B cell (primary cell): ENCODE data around the gene ATP6V1C2. TPM values are rescaled to one million over a fixed set of nuclear protein-coding genes. Genes with fewer than 3 reads are reported as not detected.

Experiments
- ATAC-seq: fragments of 200-7000 bp; cut with Tn5 transposase; one replicate; pipeline ENCODE4 v1.10.0; 2021; ENCODE audit warnings: low read depth, mild to moderate bottlenecking, moderate number of reproducible peaks, moderate library complexity
- CTCF ChIA-PET: fragments of 350-600 bp; sonication (Branson Sonifier 250); formaldehyde crosslinking; loops from one replicate; lab custom pipeline; 2021; ENCODE audit warnings: antibody characterized with exemption, inconsistent platforms; lab: Charles Lee
- POLR2A ChIA-PET: fragments of 350-600 bp; sonication (Branson Sonifier 250); formaldehyde crosslinking; loops from one replicate; lab custom pipeline; 2021; ENCODE audit warnings: antibody characterized with exemption; lab: Charles Lee
- DNase-seq: peaks from one replicate; pipeline ENCODE4 v3.0.0; 2013
- H2AFZ ChIP-seq: 2 replicates; pipeline ENCODE4 v1.6.1; 2012; ENCODE audit warnings: mild to moderate bottlenecking, low read depth, low read length; ENCODE audit not compliant: insufficient read depth, poor library complexity, severe bottlenecking
- H3K27ac ChIP-seq, 2 donors: 1 replicate in 1 of 2; 2 replicates in 1 of 2; pipeline ENCODE4 v1.5.1; 2012 to 2013; ENCODE audit warnings: low read length in 2 of 2, mild to moderate bottlenecking in 2 of 2, moderate library complexity in 1 of 2
- H3K27me3 ChIP-seq, 4 experiments: fragments of 200-600 bp in 1 of 4; sonication (generic) in 1 of 4; replicated peaks in 1 of 4; 1 replicate in 2 of 4; 2 replicates in 2 of 4; pipeline versions ENCODE4 v1.6.1 to v1.7.0; 2013 to 2016; ENCODE audit warnings: low read length in 3 of 4, mild to moderate bottlenecking in 2 of 4, mixed read lengths in 1 of 4, moderate library complexity in 1 of 4; ENCODE audit not compliant: insufficient read depth in 4 of 4, control insufficient read depth in 3 of 4; ENCODE audit errors: control extremely low read depth in 1 of 4
- H3K36me3 ChIP-seq, 2 experiments: replicated peaks in 1 of 2; 1 replicate in 1 of 2; 2 replicates in 1 of 2; pipeline versions ENCODE4 v1.6.1 to v1.7.1; 2013; ENCODE audit warnings: low read length in 1 of 2; ENCODE audit not compliant: insufficient read depth in 2 of 2, control insufficient read depth in 1 of 2; ENCODE audit errors: control extremely low read depth in 1 of 2, extremely low read depth in 1 of 2
- H3K4me1 ChIP-seq, 2 donors: fragments of 200-600 bp in 1 of 2; sonication (generic) in 1 of 2; 1 replicate in 1 of 2; 2 replicates in 1 of 2; pipeline versions ENCODE4 v1.5.1 to v1.6.1; 2013 to 2017; ENCODE audit warnings: low read length in 2 of 2; ENCODE audit not compliant: control insufficient read depth in 2 of 2, insufficient read depth in 2 of 2
- H3K4me2 ChIP-seq: replicated peaks from 2 replicates; pipeline ENCODE3; 2012; ENCODE audit warnings: mild to moderate bottlenecking, low read depth, low read length; ENCODE audit not compliant: poor library complexity, severe bottlenecking
- H3K4me3 ChIP-seq, 5 experiments: fragments of 200-600 bp in 1 of 5; sonication (generic) in 1 of 5; 1 replicate in 3 of 5; 2 replicates in 2 of 5; pipeline versions ENCODE4 v1.5.1 to v1.7.0; 2011 to 2016; ENCODE audit warnings: low read length in 4 of 5, mild to moderate bottlenecking in 4 of 5, low read depth in 2 of 5, control low read depth in 1 of 5, moderate library complexity in 1 of 5; ENCODE audit not compliant: insufficient read depth in 1 of 5; ENCODE audit errors: control extremely low read depth in 1 of 5, extremely low read depth in 1 of 5
- H3K79me2 ChIP-seq: fragments of 200-600 bp; sonication (generic); one replicate; pipeline ENCODE4 v1.6.0; 2016; ENCODE audit warnings: low read length; ENCODE audit not compliant: control insufficient read depth, insufficient read depth
- H3K9ac ChIP-seq: fragments of 200-600 bp; sonication (generic); 2 replicates; pipeline ENCODE4 v1.6.1; 2017; ENCODE audit warnings: mild to moderate bottlenecking, low read length, moderate library complexity
- H3K9me3 ChIP-seq, 3 donors: one replicate each; pipeline versions ENCODE4 v1.6.1 to v1.7.1; 2013; ENCODE audit warnings: low read length in 2 of 3; ENCODE audit not compliant: control insufficient read depth in 2 of 3, insufficient read depth in 1 of 3; ENCODE audit errors: control extremely low read depth in 1 of 3
- H4K20me1 ChIP-seq: 2 replicates; pipeline ENCODE4 v1.6.0; 2012; ENCODE audit warnings: mild to moderate bottlenecking, low read length; ENCODE audit not compliant: insufficient read depth, control insufficient read depth, poor library complexity, severe bottlenecking
- H3K27ac Mint-ChIP-seq: one replicate; pipeline ENCODE4 v1.8.0; 2021; ENCODE audit warnings: mixed read lengths
- H3K27me3 Mint-ChIP-seq: one replicate; pipeline ENCODE4 v1.8.0; 2021; ENCODE audit warnings: mixed read lengths
- H3K4me1 Mint-ChIP-seq: one replicate; pipeline ENCODE4 v1.8.0; 2021; ENCODE audit warnings: mixed read lengths
- H3K4me3 Mint-ChIP-seq: one replicate; pipeline ENCODE4 v1.8.0; 2021; ENCODE audit warnings: mixed read lengths
- H3K9me3 Mint-ChIP-seq: one replicate; pipeline ENCODE4 v1.8.0; 2022; ENCODE audit warnings: mixed read lengths; ENCODE audit not compliant: insufficient read depth
- CTCF ChIP-seq: fragments of 200-600 bp; IDR thresholded peaks from one replicate; pipeline ENCODE4 v1.8.0; 2022; ENCODE audit warnings: antibody characterized with exemption, mild to moderate bottlenecking
- EZH2 ChIP-seq: IDR thresholded peaks from 2 replicates; pipeline ENCODE4 v1.6.1; 2012; ENCODE audit warnings: borderline replicate concordance, low read depth, mild to moderate bottlenecking, moderate library complexity, low read length; ENCODE audit not compliant: insufficient read depth, poor library complexity, severe bottlenecking
- WGBS: methylation state at CpG from one replicate; pipeline ENCODE4 v1.1.5; 2013; ENCODE audit warnings: missing lambda C conversion rate; ENCODE audit not compliant: insufficient coverage; 5-methylcytosine and 5-hydroxymethylcytosine counted together
- intact Hi-C: fragments of 100-400 bp; cut with micrococcal nuclease; formaldehyde crosslinking; loops from one replicate; pipeline ENCODE4 v1.10.0; 2022
- polyA plus RNA-seq: library from polyadenylated mRNA; depleted of rRNA; stranded (reverse); fragments of >200 nt; gene quantifications from 2 replicates; pipeline ENCODE4 v1.2.3, GENCODE V29; 2012
- total RNA-seq, 2 donors: library from RNA; stranded (reverse); fragments of 120-200 nt in 1 of 2; gene quantifications; 1 replicate in 1 of 2; 2 replicates in 1 of 2; pipeline versions ENCODE4 v1.2.3 to v1.2.4, GENCODE V29; 2013 to 2022

The ATP6V1C2 gene
- total and polyA plus RNA-seq, 2 donors (not counting 1 experiment from before 2014, with no cell fraction given) = 0.54 to 4.4 TPM

GRCh38 chr2:10722252-10722825, 909 bp downstream of the ATP6V1C2 start:
- Histone ChIP-seq H3K4me3 (peak overlapping the region in 3 of 5 experiments; percentile 41 to 64 (median 62)), H2AFZ (no peak overlapping the region), H3K9ac (peak overlapping the region; percentile 62), H3K27me3 (peaks cover 0 to 42% (median 24%) of the 10 kb centered on the region in 4 experiments), H3K36me3 (no peaks in the 10 kb centered on the region), H3K9me3 (peaks cover 0 to 5% (median 0%) of the 10 kb centered on the region in 3 donors), H4K20me1 (no peaks in the 10 kb centered on the region), H3K4me2 (peak overlapping the region; percentile 89), H3K27ac (no peak overlapping the region), H3K4me1 (peaks cover 16 to 19% of the 10 kb centered on the region in 2 donors), H3K79me2 (no peaks in the 10 kb centered on the region)
- no peak for ATAC-seq
- WGBS = 57% methylated on average over 2 of the region's 7 CpGs
- no peak overlapping the region for H3K27ac Mint-ChIP-seq
- peaks cover 30% of the 10 kb centered on the region for H3K27me3 Mint-ChIP-seq
- ChIA-PET CTCF (interaction anchor here (1.1 kb wide), 1 partner anchor 67 kb away, joined by 3 read pairs; no protein-coding TSS in a partner anchor), POLR2A (no interaction called here)
- no peak for TF ChIP-seq CTCF
- peak overlapping the region; percentile 86 for H3K4me3 Mint-ChIP-seq
- intact Hi-C loops = no loop called here
- peaks cover 19% of the 10 kb centered on the region for H3K4me1 Mint-ChIP-seq
- DNase-seq = no peak
- H3K9me3 Mint-ChIP-seq = no peaks in the 10 kb centered on the region

GRCh38 chr2:10732924-10733565, 11.6 kb downstream of the ATP6V1C2 start:
- H3K79me2 ChIP-seq = no peaks in the 10 kb centered on the region
- no peaks in the 10 kb centered on the region for H3K36me3 ChIP-seq
- no peaks in the 10 kb centered on the region for H4K20me1 ChIP-seq
- CTCF ChIA-PET = no interaction called here
- Mint-ChIP-seq H3K4me1 (no peaks in the 10 kb centered on the region), H3K4me3 (no peak overlapping the region), H3K27ac (no peak overlapping the region), H3K27me3 (no peaks in the 10 kb centered on the region), H3K9me3 (no peaks in the 10 kb centered on the region)
- POLR2A ChIA-PET = interaction anchor here (0.7 kb wide), 1 partner anchor 103 kb away, joined by 3 read pairs; no protein-coding TSS in a partner anchor
- H3K4me3 ChIP-seq = no peak overlapping the region
- H3K9me3 ChIP-seq = no peaks in the 10 kb centered on the region
- H3K27ac ChIP-seq = no peak overlapping the region
- no peak overlapping the region for H3K9ac ChIP-seq
- no peaks in the 10 kb centered on the region for H3K4me1 ChIP-seq
- no peaks in the 10 kb centered on the region for H3K27me3 ChIP-seq
- WGBS = 88% methylated on average over 6 of the region's 9 CpGs
- no peak overlapping the region for H3K4me2 ChIP-seq
- intact Hi-C loops = no loop called here
- DNase-seq = no peak
- H2AFZ ChIP-seq = no peak overlapping the region
- TF ChIP-seq CTCF (no peak), EZH2 (no peak)
- ATAC-seq = no peak
